HG03354 (cell line): ENCODE results near the gene DLGAP4.
"Not testable (repeated sequence)": the region's sequence is repeated elsewhere in the genome, so short reads cannot be mapped to it uniquely, and the experiment has no call there.

Experiments
- ATAC-seq: cut with Tn5 transposase; IDR thresholded peaks from one replicate; pipeline ENCODE4 v1.9.1; 2021; ENCODE audit warnings: mild to moderate bottlenecking; ENCODE audit not compliant: unreplicated experiment, poor library complexity, severe bottlenecking

Gene DLGAP4

DNA sequence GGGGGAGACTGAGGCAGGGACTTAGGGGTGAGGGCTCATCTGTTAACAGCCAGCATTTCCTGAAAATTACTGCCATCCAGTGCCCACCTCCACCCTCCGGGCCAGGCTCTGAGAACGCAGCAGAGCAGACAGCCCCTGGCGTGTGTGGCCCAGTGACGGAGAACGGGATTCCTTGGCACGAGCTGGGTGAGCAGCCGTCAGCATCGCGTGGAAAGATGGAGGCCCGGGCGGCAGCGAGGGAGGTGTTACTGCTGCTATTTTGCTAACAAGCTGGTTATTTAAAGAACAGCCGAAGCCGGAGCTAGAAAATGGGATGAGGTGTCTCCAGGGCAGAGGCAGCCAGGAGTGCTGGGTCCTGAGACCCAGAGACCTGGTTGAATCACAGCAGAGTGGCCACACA, 62.7 kb downstream of the DLGAP4 start:
- no peak for ATAC-seq

DNA sequence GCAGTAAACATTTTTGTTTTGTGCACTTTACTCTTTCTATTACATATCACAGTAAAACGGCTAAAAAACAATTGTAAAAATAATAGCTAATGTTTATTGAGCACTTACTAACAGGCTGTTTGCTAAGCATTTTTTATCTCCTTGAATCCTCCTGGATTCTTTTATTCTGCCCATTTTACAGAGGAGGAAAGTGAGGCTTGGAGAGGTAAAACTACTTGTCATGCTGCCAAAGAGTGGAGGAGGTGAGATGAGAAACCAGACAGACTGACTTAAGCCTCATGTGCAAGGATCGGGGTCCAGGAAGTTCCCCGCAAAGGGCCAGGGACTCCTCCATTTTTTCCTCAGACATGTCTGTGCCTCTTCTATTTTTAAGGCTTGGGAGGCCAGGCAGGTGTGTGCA, 63.6 kb downstream of the DLGAP4 start:
- ATAC-seq, result no peak

- no peak for ATAC-seq
Measured at GRCh38 chr20:36370991-36371790, 65.1 kb downstream of the DLGAP4 start.

- no peak for ATAC-seq
Measured at GRCh38 chr20:36372666-36373065, 66.5 kb downstream of the DLGAP4 start.

- no peak for ATAC-seq
Measured at GRCh38 chr20:36373089-36373488, 67.0 kb downstream of the DLGAP4 start.

DNA sequence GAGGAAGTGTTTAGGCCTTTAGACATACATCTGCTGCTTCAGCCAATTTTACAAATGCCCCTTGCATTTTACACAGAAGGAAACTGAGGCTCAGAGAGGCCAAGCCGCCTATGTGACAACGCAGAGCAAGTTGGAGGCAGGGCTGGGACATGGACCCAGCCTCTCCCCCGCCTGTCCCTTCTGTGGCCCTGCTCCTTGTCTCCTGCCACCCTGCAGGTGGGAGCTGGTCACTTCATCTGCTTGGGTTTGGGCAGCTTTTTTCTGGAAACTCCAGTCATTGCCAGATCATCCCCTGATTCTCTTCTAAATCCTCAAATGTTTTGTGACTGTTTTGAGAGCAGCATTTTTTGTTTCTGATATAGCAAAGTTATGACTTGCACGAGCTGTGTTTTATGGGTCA, 68.9 kb downstream of the DLGAP4 start:
- no peak for ATAC-seq

DNA sequence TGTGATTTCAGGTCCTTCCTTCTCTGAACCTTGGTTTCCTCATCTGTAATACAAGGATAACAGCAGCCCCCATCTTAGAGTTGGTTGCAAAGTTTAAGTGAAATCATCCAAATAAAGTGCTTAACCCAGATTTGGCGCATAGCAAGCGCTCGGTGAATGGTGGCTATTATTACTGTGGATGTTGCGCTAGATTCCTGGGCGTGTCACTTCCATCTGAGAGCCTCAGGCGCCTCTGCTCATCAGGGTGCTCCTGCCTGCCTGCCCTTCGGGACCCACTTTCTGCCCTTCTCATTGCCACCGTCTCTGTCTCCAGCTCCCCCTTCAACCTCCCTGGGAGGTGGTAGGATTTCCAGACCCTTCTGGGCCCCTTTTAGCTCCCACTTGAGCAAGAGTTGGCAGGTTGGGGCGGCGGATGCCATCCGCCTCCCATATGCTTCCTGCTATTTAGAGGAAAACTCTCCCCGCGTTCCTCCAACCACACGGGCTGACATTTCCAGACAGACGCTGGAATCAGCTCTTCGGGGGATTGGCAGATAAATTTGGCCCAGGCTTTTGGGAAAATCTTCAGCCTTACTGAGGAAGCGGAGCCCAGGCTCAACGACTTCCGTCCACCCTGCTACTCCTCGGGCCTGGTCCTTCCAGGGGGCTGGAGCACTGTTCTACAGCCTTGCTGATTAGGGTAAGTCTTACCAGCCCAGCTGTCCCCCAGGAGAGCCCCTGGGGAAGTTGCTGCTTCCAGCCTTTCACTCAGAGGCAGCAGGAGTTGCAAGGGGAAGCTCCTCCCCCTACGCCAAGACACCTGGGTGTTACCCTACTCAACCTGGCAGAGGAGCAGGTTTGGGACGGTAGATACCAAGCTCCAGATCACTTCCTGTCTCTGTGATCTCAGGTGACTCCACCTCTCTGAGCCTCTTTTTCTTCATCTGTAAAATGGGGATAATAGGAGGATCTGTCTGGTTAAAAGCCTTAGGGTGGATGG, 71.5 kb downstream of the DLGAP4 start:
- no peak for ATAC-seq

- no peak for ATAC-seq
Measured at GRCh38 chr20:36378686-36379085, 72.5 kb downstream of the DLGAP4 start.

- ATAC-seq, result not testable (repeated sequence)
Measured at GRCh38 chr20:36379914-36380313, 73.8 kb downstream of the DLGAP4 start.

- ATAC-seq, result no peak
Measured at GRCh38 chr20:36384022-36384619, 78.0 kb downstream of the DLGAP4 start.

DNA sequence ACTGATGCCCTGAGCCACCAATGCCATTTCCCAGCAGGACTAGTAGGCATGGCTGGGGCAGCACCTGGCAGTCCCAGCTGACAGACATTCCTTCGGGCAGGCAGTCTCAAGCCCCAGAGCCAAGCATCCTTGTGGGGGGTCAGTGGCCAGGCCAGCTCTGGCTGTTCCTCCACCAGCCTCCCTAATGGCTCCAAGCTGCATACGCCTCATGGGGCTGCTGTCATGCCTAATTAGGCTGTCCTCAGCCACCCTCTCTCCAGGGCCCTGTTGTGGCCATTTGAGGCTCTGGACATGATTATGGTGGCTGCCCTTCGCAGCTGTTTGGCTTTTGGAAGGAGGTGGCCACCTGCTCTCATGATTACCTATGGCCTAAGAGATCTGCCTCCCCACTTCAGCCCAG, 79.4 kb downstream of the DLGAP4 start:
- ATAC-seq, result no peak

- no peak for ATAC-seq
Measured at GRCh38 chr20:36386236-36386635, 80.1 kb downstream of the DLGAP4 start.

DNA sequence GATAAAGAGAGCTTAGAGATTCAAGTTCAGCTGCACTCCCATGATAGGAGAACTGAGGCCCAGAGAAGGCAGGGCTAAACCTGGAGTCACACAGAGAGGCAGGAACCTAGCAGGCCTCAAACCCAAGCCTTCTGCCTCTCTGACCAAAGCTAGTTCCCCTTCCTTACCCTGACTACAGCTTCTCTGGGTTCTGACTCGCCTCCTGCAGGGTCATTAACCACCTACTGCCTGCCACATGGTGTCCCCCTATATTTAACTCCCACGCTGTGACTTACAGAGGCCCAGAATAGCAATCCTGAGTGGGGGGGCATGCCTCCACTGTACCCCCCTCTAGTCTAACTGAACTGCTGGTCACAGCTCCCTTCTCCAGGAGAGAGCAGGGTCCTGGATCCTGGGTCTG, 84.1 kb downstream of the DLGAP4 start:
- ATAC-seq, result no peak

- no peak for ATAC-seq
Measured at GRCh38 chr20:36390719-36391415, 84.7 kb downstream of the DLGAP4 start.

DNA sequence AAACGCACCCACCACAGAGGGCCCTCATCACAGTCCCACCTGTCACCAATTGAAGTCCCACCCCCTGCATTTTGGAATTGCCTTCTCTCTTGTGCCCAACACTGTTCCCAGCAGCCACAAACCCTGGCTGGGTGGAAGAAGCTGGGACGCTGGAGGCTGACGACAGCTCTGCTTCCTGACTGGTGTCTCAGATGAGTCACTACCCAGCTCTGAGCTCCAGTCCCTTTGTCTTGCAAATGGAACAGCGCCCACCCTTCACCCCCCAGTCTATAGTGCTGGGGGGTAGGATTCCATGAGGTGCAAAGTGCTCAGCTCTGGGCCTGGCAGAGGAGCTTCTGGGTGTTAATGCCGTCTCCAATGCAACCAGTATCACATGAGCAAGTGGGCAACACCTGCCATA, 85.3 kb downstream of the DLGAP4 start:
- no peak for ATAC-seq

- ATAC-seq, result no peak
Measured at GRCh38 chr20:36391955-36392354, 85.8 kb downstream of the DLGAP4 start.

- no peak for ATAC-seq
Measured at GRCh38 chr20:36392989-36393388, 86.8 kb downstream of the DLGAP4 start.

DNA sequence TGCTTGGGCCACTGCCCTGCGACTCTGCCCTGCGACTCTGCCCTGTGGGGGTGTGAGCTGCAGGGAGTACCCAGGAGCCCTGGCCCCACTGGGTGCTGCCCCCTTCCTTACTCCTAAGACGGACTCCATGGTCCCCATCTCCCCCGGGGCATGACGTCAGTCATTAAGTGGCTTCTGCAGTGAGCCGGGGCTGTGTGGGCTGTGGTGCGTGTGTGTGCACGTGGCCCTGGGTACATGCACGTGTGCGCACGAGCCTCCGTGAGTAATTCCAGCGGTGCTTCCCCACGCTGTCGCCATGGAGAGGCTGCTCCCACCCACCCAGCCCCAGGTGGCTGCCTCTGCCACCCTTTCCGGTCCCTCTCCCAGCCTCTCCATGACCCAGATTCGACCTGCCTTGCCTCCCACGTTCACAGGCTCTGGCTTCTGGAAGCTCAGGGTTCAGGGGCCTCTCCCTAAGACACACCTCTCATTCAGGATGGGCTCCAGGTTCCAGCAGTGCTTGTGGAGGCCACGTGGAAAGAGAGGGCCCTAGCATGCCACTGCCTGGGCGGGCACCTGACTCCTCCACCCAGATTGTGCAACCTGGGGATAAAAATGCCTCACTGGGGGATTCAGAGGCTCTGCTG, 88.3 kb downstream of the DLGAP4 start:
- no peak for ATAC-seq

DNA sequence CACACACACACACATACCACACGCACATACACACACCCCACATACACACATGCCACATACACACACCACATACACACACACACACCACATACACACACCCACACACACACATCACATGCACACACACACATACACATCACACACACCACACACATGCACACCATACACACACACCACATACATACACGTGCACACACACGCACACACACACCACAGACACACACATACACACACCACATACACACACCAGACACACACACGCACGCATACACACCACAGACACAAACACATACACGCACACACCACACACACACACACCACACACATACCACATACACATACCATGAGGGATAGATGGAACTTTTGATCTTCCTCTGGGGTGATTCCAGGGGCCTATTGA, 90.2 kb downstream of the DLGAP4 start:
- no peak for ATAC-seq
